Measurements from ENCODE around the gene TBCK. TPM values are rescaled to one million over a fixed set of nuclear protein-coding genes. Genes with fewer than 3 reads are reported as not detected.

TBCK gene
- total RNA-seq, 1 donor from 2014 or later, result 36.1 TPM

DNA sequence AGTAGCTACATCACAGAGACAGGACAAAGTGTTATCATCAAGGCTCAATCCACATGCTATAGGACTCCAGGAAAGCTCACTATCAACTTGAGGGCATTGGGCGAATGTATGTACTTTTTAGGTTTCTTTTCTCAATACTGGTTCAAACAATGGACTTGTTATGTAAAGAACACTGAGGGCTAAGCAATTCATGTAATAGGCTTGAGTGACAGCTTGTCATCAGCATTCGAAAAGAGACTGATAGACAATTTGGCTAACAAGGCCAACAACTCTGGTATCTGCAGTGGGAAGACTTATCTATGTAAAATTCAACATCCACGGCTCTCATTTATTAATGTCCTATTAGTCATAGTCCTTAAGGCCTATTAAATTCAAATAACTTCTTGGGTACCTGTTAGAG is 279.7 kb downstream of the TBCK start:
- H3K27ac ChIP-seq, result no peak overlapping the region
- no peak for TF ChIP-seq POLR2AphosphoS5 (IDR thresholded peaks at IDR 0.05; ENCODE audit: insufficient read depth in 1 of 2, low read depth in 1 of 2)
- no peak for TF ChIP-seq POLR2A (IDR thresholded peaks at IDR 0.05)
- TF ChIP-seq, protein P1, sequence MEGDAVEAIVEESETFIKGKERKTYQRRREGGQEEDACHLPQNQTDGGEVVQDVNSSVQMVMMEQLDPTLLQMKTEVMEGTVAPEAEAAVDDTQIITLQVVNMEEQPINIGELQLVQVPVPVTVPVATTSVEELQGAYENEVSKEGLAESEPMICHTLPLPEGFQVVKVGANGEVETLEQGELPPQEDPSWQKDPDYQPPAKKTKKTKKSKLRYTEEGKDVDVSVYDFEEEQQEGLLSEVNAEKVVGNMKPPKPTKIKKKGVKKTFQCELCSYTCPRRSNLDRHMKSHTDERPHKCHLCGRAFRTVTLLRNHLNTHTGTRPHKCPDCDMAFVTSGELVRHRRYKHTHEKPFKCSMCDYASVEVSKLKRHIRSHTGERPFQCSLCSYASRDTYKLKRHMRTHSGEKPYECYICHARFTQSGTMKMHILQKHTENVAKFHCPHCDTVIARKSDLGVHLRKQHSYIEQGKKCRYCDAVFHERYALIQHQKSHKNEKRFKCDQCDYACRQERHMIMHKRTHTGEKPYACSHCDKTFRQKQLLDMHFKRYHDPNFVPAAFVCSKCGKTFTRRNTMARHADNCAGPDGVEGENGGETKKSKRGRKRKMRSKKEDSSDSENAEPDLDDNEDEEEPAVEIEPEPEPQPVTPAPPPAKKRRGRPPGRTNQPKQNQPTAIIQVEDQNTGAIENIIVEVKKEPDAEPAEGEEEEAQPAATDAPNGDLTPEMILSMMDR (IDR thresholded peaks at IDR 0.05), result no peak
- H3K4me1 ChIP-seq, result no peaks in the 10 kb centered on the region
- DNase-seq (ENCODE audit: extremely low spot score in 2 of 2), result no peak
- intact Hi-C loops (cut with DNase I), result no loop called here
- no peaks in the 10 kb centered on the region for H3K27me3 ChIP-seq
- no peaks in the 10 kb centered on the region for H3K9me3 ChIP-seq
- no peaks in the 10 kb centered on the region for H3K36me3 ChIP-seq
- no peak overlapping the region for H3K4me3 ChIP-seq

DNA sequence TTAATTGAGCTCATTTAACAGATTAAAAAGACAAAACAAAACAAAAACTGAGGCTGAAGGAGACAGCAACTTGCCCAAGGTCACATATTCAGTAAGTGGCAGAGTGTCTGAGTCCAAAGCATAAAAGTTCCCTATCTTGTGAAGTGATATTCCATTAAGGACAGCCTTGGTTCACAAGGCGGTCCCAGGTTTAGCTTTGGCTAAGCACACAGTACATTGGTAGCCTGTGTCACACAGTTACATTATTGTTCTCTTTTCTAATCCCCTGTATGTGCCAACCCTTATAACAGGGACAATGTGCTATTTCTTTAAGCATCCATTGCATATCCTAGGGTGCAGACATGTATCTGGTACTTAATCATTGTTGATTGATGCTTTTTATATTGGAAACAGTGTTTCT is 280.8 kb downstream of the TBCK start:
- TF ChIP-seq POLR2AphosphoS5 (IDR thresholded peaks at IDR 0.05; ENCODE audit: insufficient read depth in 1 of 2, low read depth in 1 of 2) (no peak), POLR2A (IDR thresholded peaks at IDR 0.05) (no peak)
- TF ChIP-seq, protein P1 (IDR thresholded peaks at IDR 0.05), result no peak
- H3K4me3 ChIP-seq, result no peak overlapping the region
- H3K9me3 ChIP-seq, result no peaks in the 10 kb centered on the region
- no peak overlapping the region for H3K27ac ChIP-seq
- intact Hi-C loops (cut with DNase I), result no loop called here
- H3K4me1 ChIP-seq, result no peaks in the 10 kb centered on the region
- no peaks in the 10 kb centered on the region for H3K36me3 ChIP-seq
- no peak for DNase-seq (ENCODE audit: extremely low spot score in 2 of 2)
- no peaks in the 10 kb centered on the region for H3K27me3 ChIP-seq

DNA sequence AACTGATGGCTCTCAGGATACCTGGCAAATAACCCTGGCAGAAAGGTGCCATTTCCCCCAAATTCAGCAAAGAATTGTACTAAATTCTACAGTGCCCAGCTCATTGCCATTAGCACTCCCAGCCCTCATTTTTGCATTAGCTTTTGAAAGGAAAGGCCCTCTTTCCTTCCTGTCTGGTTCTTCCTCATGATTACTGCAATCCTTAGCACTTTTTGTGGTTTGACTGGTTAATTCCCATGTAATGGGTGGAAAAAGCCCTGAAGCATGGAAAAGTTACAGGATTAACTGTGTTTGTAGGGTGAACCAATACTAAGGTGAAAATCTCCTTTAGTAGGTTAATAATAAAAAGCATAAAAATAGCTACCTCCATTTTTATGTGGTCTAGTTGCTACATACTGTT is 281.3 kb downstream of the TBCK start:
- Histone ChIP-seq H3K27me3 (no peaks in the 10 kb centered on the region), H3K4me3 (no peak overlapping the region), H3K9me3 (no peaks in the 10 kb centered on the region), H3K36me3 (no peaks in the 10 kb centered on the region), H3K27ac (no peak overlapping the region), H3K4me1 (no peaks in the 10 kb centered on the region)
- intact Hi-C loops (cut with DNase I), result no loop called here
- no peak for DNase-seq (ENCODE audit: extremely low spot score in 2 of 2)
- TF ChIP-seq, protein P1 (IDR thresholded peaks at IDR 0.05), result no peak
- TF ChIP-seq POLR2AphosphoS5 (IDR thresholded peaks at IDR 0.05; ENCODE audit: insufficient read depth in 1 of 2, low read depth in 1 of 2) (no peak), POLR2A (IDR thresholded peaks at IDR 0.05) (no peak)

DNA sequence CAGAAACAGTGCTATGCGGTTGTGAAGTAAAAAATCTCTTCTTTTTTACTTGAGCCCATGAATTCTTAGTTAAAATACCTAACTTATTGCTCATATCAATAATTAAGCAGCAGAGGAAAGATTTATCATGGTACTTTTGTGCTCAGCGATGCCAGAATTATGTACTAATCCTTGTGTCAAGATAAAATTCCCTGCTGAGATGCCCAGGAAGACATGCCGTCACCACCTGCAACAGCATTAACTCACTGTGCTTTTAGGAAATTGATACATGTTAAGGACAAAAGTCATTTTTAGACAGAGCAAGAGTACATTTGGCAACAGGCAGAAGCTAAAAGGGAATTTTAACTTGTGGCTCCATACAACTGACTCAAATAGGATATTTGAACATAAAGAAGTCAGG is 281.8 kb downstream of the TBCK start:
- DNase-seq (ENCODE audit: extremely low spot score in 2 of 2), result no peak
- Histone ChIP-seq H3K27ac (no peak overlapping the region), H3K4me3 (no peak overlapping the region), H3K36me3 (no peaks in the 10 kb centered on the region), H3K9me3 (no peaks in the 10 kb centered on the region), H3K27me3 (no peaks in the 10 kb centered on the region), H3K4me1 (no peaks in the 10 kb centered on the region)
- intact Hi-C loops (cut with DNase I), result no loop called here
- TF ChIP-seq, protein P1 (IDR thresholded peaks at IDR 0.05), result no peak
- TF ChIP-seq POLR2AphosphoS5 (IDR thresholded peaks at IDR 0.05; ENCODE audit: insufficient read depth in 1 of 2, low read depth in 1 of 2) (no peak), POLR2A (IDR thresholded peaks at IDR 0.05) (no peak)

DNA sequence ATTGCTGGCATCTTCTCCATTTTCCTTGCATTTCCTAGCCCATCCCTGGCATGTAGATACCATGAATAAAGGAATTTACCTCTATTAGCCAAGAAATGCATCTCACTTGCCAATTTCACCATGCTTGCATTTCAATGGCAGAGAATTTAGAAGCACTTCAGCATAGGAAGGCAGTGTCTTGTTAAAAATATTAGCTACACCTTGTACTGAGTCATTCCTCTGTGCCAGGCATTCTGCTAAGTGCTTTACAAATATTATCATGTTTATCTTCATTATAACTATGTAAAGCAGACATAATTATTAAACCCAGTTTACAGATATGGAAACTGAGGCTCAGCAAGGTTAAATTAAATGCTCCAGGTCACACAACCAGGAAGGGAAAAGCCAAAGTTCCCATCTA is 282.5 kb downstream of the TBCK start:
- H3K27ac ChIP-seq, result no peak overlapping the region
- intact Hi-C loops (cut with DNase I), result no loop called here
- H3K4me3 ChIP-seq, result no peak overlapping the region
- DNase-seq (ENCODE audit: extremely low spot score in 2 of 2), result no peak
- no peaks in the 10 kb centered on the region for H3K36me3 ChIP-seq
- H3K9me3 ChIP-seq, result no peaks in the 10 kb centered on the region
- TF ChIP-seq, protein P1 (IDR thresholded peaks at IDR 0.05), result no peak
- TF ChIP-seq POLR2A (IDR thresholded peaks at IDR 0.05) (no peak), POLR2AphosphoS5 (IDR thresholded peaks at IDR 0.05; ENCODE audit: insufficient read depth in 1 of 2, low read depth in 1 of 2) (no peak)
- H3K27me3 ChIP-seq, result no peaks in the 10 kb centered on the region
- H3K4me1 ChIP-seq, result no peaks in the 10 kb centered on the region
